Measurements from ENCODE around the gene IKZF4.
A peak's percentile ranks its signal among the peaks of the same experiment; 100 is the strongest.
"Not testable (repeated sequence)": the region's sequence is repeated elsewhere in the genome, so short reads cannot be mapped to it uniquely, and the experiment has no call there.

The IKZF4 gene

GRCh38 chr12:56020423-56021184, at the start of gene IKZF4:
Gene IKZF4, plus strand, starts transcription at chr12:56021043. Its CDS starts 451 bp downstream, at chr12:56021494.
- DNase-seq (ENCODE audit: low read depth in 2 of 2), result no peak

GRCh38 chr12:55972042-55972441, 48.8 kb upstream of the IKZF4 start:
- DNase-seq (ENCODE audit: low read depth in 2 of 2), result no peak

- no peak for DNase-seq (ENCODE audit: low read depth in 2 of 2)
These were observed 48.4 kb upstream of the IKZF4 start for GRCh38 chr12:55972456-55972855.

- DNase-seq (ENCODE audit: low read depth in 2 of 2), result no peak
These were observed 47.8 kb upstream of the IKZF4 start for GRCh38 chr12:55972911-55973598.

- peak; percentile 90 to 96 for DNase-seq (ENCODE audit: low read depth in 2 of 2)
These were observed 47.1 kb upstream of the IKZF4 start, which contains the start of gene RAB5B for GRCh38 chr12:55973599-55974307. Gene RAB5B, plus strand, starts transcription at chr12:55974078. Its CDS starts 12,883 bp downstream, at chr12:55986961.

- DNase-seq (ENCODE audit: low read depth in 2 of 2), result peak in 1 of 2 donors; percentile 11
These were observed 46.5 kb upstream of the IKZF4 start for GRCh38 chr12:55974308-55974730.

GRCh38 chr12:55978393-55978792, 42.5 kb upstream of the IKZF4 start:
- DNase-seq (ENCODE audit: low read depth in 2 of 2), result no peak

- DNase-seq (ENCODE audit: low read depth in 2 of 2), result no peak
These were observed 41.8 kb upstream of the IKZF4 start for GRCh38 chr12:55979069-55979468.

- DNase-seq (ENCODE audit: low read depth in 2 of 2), result not testable (repeated sequence)
These were observed 39.0 kb upstream of the IKZF4 start for GRCh38 chr12:55981882-55982281.

GRCh38 chr12:55982319-55982936, 38.4 kb upstream of the IKZF4 start:
- DNase-seq (ENCODE audit: low read depth in 2 of 2), result no peak

- no peak for DNase-seq (ENCODE audit: low read depth in 2 of 2)
These were observed 37.5 kb upstream of the IKZF4 start for GRCh38 chr12:55983232-55983842.

GRCh38 chr12:55984861-55985260, 36.0 kb upstream of the IKZF4 start:
- DNase-seq (ENCODE audit: low read depth in 2 of 2), result no peak

GRCh38 chr12:55985341-55985740, 35.5 kb upstream of the IKZF4 start:
- DNase-seq (ENCODE audit: low read depth in 2 of 2), result no peak

- not testable (repeated sequence) for DNase-seq (ENCODE audit: low read depth in 2 of 2)
These were observed 34.9 kb upstream of the IKZF4 start for GRCh38 chr12:55985976-55986375.

- DNase-seq (ENCODE audit: low read depth in 2 of 2), result no peak
These were observed 29.7 kb upstream of the IKZF4 start for GRCh38 chr12:55991110-55991509.

- DNase-seq (ENCODE audit: low read depth in 2 of 2), result no peak
These were observed 27.5 kb upstream of the IKZF4 start for GRCh38 chr12:55993230-55993853.

- no peak for DNase-seq (ENCODE audit: low read depth in 2 of 2)
These were observed 25.5 kb upstream of the IKZF4 start for GRCh38 chr12:55995366-55995765.

- DNase-seq (ENCODE audit: low read depth in 2 of 2), result no peak
These were observed 24.6 kb upstream of the IKZF4 start for GRCh38 chr12:55996201-55996714.

- DNase-seq (ENCODE audit: low read depth in 2 of 2), result peak in 1 of 2 donors; percentile 14
These were observed 23.9 kb upstream of the IKZF4 start, which contains the start of gene SUOX for GRCh38 chr12:55996715-55997534. Gene SUOX, plus strand, starts transcription at chr12:55997276. Its CDS starts 4,946 bp downstream, at chr12:56002222.

- DNase-seq (ENCODE audit: low read depth in 2 of 2), result no peak
These were observed 23.3 kb upstream of the IKZF4 start for GRCh38 chr12:55997535-55997859.
